ENCODE data around the gene MOB3C.

Gene MOB3C

DNA sequence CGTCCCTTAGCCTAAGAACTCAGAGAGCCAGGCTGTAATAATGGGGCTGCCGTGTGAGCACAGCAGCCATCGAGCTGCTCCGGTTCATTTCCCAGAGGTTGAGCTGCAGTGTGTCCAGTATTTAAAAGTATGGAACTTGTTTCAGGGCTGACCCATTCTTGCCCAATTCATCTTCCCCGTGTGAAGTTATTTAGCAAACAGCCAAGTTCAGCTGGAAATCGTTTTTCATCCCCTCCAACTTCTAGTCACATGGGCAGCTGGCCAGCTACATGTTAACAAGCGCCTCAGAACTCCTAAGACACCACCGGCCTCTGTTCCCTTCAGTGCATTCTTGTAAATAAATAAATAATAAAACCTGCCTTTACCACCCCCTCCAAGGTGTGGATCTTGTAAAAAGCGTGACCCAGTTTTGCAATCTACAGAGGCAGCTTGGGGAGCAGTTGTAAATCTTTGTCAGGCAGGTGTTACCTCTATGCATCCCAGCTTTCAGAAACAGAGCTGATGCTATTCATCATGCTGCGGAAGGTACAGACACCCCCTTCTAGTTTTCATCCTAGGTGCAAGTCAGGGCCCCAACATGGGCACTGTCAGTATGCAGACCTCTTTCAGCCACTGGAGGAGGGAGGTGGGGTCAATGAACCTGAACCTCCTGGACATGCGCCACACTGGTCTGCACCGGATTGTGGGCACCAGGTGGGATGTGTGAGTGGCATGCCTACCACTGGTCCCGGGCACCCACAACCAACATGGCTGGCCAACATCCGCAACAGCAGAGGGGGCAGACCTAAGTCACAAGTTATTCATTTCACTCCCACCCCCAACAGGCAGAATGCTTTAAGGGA is 46.5 kb downstream of the MOB3C start:
- no peak for DNase-seq

DNA sequence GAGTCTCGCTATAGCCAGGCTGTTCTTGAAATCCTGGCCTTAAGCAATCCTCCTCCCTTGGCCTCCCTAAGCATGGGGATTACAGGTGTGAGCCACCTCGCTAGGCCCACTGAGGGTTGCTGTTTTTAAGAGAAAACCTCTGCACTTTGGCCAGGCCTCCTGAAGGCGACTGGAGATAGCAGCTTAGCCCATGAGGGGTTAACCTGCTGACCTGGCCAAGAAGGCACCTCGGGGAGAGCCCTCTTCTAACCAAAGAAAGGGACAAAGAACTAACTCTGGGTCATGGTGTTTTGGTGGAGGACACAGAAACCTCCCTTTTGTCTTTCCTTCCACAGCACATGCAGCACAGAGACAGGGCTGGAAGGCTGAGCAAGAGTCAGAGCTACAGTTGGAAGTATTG is 47.5 kb downstream of the MOB3C start:
- no peak for DNase-seq

DNA sequence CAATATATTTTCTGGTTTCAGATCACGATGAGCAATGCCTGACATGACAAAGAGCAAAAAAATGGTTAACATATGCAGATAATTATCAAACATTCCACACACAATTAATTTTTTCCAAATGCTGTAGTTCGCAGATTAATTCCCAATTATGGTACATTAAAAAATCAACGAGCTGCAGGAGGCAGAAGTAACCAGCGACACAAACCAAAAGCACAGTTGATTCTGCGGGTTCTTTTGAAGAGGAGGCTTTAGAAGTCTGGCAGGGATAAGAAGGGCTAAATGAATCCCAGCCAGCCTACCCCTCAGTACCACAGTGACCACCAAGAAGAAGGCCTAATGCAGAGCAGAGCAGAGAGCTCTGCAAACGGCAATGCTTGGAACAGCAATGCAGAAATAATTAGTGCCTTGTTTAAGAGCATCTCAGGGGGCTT is 48.1 kb downstream of the MOB3C start:
- DNase-seq = no peak

DNA sequence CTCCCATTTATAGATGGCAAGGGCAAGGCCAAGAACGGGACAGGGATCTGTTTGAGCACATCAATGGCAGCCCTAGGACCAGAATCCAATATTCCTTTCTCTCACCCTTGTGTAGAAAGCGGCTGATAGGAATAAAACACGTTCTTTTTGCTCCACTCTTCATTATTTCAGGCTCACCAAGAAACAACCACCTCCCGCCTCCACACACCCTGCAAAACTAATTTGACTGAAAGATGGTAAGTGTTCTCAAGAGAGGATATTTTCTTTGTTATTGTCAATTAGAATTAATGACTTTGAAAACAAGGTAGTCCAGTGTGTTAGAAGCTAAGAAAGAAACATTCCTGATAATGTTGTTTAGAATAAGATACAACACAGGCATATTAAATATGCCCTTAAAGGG is 53.3 kb downstream of the MOB3C start:
- no peak for DNase-seq

DNA sequence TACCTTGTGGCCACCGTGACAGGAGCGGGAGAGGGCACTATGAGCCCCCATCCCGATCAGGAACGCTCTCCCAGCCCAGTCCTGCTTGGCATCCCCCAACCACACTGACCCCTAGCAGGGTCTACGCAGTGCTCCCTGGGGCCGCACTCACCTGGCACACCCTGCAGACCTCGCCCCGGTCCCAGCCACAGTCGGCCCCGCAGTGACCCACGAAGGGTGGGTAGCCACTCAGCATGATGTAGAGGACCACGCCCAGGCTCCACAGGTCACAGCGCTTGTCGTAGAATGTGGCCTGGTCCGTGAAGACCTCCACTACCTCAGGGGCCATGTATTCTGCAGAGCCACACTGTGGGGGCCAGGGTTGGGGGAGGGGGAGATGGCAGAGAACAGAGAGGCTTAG is 54.1 kb downstream of the MOB3C start:
- no peak for DNase-seq

DNA sequence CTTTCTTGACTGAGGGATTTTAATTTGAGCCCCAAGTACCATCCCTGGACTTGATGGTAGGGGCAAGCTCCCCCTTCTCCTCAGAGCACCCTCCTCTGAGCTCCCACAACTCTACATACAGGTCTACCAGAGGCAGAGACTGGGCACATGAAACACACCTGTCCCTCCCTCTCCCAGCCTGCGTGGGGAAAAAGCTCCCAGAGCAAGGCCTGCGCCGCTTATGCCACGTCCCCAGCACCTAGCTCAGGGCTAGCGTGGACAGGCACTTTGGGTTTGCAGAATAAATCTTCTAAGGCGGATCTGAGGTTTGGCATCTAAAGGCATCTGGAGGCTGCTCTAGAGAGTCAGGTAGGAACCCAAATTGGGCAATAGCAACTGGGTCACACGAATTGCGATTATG is 57.6 kb downstream of the MOB3C start:
- no peak for DNase-seq

DNA sequence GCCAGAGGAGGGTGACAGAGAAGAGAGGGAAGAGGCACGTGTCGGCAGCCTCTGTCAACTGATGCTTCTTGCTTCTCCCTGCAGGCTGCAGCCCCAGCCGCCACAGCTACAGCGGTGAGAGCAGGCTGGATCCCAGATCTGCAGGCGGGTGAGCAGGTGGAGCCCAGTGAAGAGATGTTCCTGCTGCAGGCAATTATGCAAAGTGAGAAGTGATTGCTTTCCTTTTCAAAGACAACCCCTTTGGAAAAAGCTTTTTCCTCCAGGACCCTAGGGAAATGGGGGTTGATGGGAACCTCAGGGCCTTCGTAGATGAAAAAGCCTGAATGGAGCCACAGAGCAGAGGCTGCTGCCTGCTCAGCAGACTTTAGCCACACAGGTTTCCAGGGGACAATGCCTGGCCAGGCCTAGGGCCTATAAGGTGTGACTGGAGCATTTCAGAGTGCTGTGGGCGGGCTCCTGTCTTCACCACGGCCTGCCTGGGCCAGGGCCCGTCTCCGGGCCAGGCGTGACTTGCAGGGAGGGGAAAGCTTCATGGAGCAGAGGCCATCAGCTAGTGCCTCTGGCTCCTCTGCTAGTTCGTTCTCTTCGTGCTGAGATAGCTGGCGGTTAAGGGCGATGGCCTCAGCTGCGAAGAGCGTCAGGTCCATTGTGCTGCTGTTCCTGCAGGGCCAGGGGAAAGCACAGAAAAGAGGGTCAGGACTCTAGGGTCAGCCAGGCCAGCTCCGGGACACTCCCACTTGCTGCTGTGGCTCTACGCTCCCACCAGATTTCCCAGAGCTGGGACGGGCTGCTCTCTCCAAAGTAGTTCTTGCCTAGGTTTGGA is 58.3 kb downstream of the MOB3C start:
- no peak for DNase-seq

Data from T-helper 2 cell (primary cell).